K562 (cell line): ENCODE results near the gene COL26A1. TPM values are rescaled to one million over a fixed set of nuclear protein-coding genes. Genes with fewer than 3 reads are reported as not detected.
A peak's percentile ranks its signal among the peaks of the same experiment; 100 is the strongest.

ENCODE experiments used
- CCAR2 ChIP-seq: fragments of 200-400 bp; formaldehyde crosslinking; IDR thresholded peaks from 2 replicates; pipeline ENCODE4 v1.6.1; 2017; ENCODE audit warnings: mild to moderate bottlenecking, low read depth, low read length
- E2F6 ChIP-seq, 2 experiments: IDR thresholded peaks; 2 replicates each; pipeline ENCODE4 v1.6.1; 2011; ENCODE audit warnings: borderline replicate concordance in 1 of 2, control low read depth in 1 of 2, low read depth in 1 of 2, low read length in 1 of 2, mild to moderate bottlenecking in 1 of 2, mixed read lengths in 1 of 2, moderate library complexity in 1 of 2; ENCODE audit not compliant: insufficient read depth in 1 of 2, insufficient read length in 1 of 2, poor library complexity in 1 of 2, severe bottlenecking in 1 of 2; ENCODE audit errors: extremely low read depth in 1 of 2
- ESRRB ChIP-seq: fragments of 250-450 bp; sonication (Bioruptor Pico); IDR thresholded peaks from 2 replicates; pipeline ENCODE4 v1.5.0; 2020; ENCODE audit warnings: mild to moderate bottlenecking, moderate library complexity, borderline replicate concordance
- MNT ChIP-seq, 2 experiments: fragments of 450-650 bp; conservative IDR thresholded peaks; 2 replicates each; pipeline ENCODE4 v1.6.1; 2017; ENCODE audit warnings: mild to moderate bottlenecking in 2 of 2, moderate library complexity in 2 of 2
- RBFOX2 ChIP-seq: fragments of 200-400 bp; formaldehyde crosslinking; IDR thresholded peaks from 2 replicates; pipeline ENCODE4 v1.6.1; 2017; ENCODE audit warnings: low read depth, mild to moderate bottlenecking, low read length, moderate library complexity
- RBM15 ChIP-seq: fragments of 200-400 bp; formaldehyde crosslinking; IDR thresholded peaks from 2 replicates; pipeline ENCODE4 v1.6.1; 2018; ENCODE audit warnings: mild to moderate bottlenecking, low read length, moderate library complexity; ENCODE audit not compliant: insufficient read depth
- ZBTB40 ChIP-seq, 2 experiments: fragments of 450-650 bp in 1 of 2; sonication (generic) in 1 of 2; formaldehyde crosslinking in 1 of 2; IDR thresholded peaks; 2 replicates each; pipeline versions ENCODE4 v1.7.1 to v1.9.0; 2016 to 2022; ENCODE audit warnings: inconsistent platforms in 1 of 2, mild to moderate bottlenecking in 1 of 2, missing genetic modification reagents in 1 of 2
- ZNF124 ChIP-seq: sonication (generic); formaldehyde crosslinking; IDR thresholded peaks from 2 replicates; pipeline ENCODE4 v1.8.1; 2022; ENCODE audit warnings: missing genetic modification reagents
- ZNF23 ChIP-seq: fragments of 250-450 bp; sonication (Bioruptor Pico); IDR thresholded peaks from 2 replicates; pipeline ENCODE4 v1.4.0; 2020; ENCODE audit warnings: mild to moderate bottlenecking
- ZNF280A ChIP-seq: fragments of 450-650 bp; IDR thresholded peaks from 2 replicates; pipeline ENCODE4 v1.6.1; 2018; ENCODE audit warnings: mild to moderate bottlenecking, low read depth; ENCODE audit not compliant: partially characterized antibody
- ZNF644 ChIP-seq: fragments of 200-800 bp; sonication (Bioruptor generic); IDR thresholded peaks from 2 replicates; pipeline ENCODE4 v1.6.1; 2016; ENCODE audit warnings: low read depth, missing genetic modification characterization, missing compliant biosample characterization
- polyA plus RNA-seq, 8 experiments: library from polyadenylated mRNA; depleted of rRNA in 4 of 8; stranded (reverse) in 5 of 8; unstranded in 3 of 8; fragments of >200 nt; fragmentation: Nextera tagmentation in 2 of 8; fragmentation: Illumina TruSeq in 1 of 8; extraction: Ambion mirVana in 2 of 8; extraction: Trizol in 1 of 8; gene quantifications; 2 replicates each; pipeline versions ENCODE4 v1.2.1 to v1.2.3, GENCODE V29; 2011 to 2014; ENCODE audit warnings: inconsistent platforms in 1 of 8, missing spikeins in 1 of 8
- total RNA-seq, 7 experiments: library from RNA; depleted of rRNA in 6 of 7; stranded (reverse); fragments of >200 nt in 6 of 7; fragmentation: Illumina TruSeq in 2 of 7; extraction: Trizol in 2 of 7; gene quantifications; 2 replicates each; pipeline versions ENCODE4 v1.2.1 to v1.2.3, GENCODE V29; 2011 to 2021; ENCODE audit warnings: low replicate concordance in 1 of 7

Gene COL26A1
- total and polyA plus RNA-seq, 9 of the 15 experiments (the other 6 are each of a cell fraction or from before 2014, with no cell fraction given) = 0.04 to 0.39 (median 0.07) TPM; not detected in 5

- no peak for TF ChIP-seq ZNF280A
- TF ChIP-seq RBM15 = no peak
- TF ChIP-seq ZBTB40 (IDR thresholded peaks at IDR 0.05) = peak; percentile 80
- TF ChIP-seq ZBTB40 (CRISPR knock-in tag; IDR thresholded peaks at IDR 0.05) = no peak
- no peak for TF ChIP-seq CCAR2
- TF ChIP-seq MNT (conservative IDR thresholded peaks at IDR 0.05) = 0 out of 4 replicates have a peak, but pooled peaks of 1 of the 2 experiments have one; percentile 50
- TF ChIP-seq ZNF644 (tag) = no peak; the same call in 1 of the 2 replicates
- no peak for TF ChIP-seq ZNF23 (CRISPR knock-in tag)
- TF ChIP-seq RBFOX2 = peak; percentile 83
- no peak for TF ChIP-seq ESRRB
- no peak for TF ChIP-seq ZNF124 (CRISPR knock-in tag)
- peak in 1 of 2 experiments; percentile 17 for TF ChIP-seq E2F6 (IDR thresholded peaks at IDR 0.05; ENCODE audit: borderline replicate concordance in 1 of 2, extremely low read depth in 1 of 2, insufficient read depth in 1 of 2, insufficient read length in 1 of 2, low read depth in 1 of 2, low read length in 1 of 2, poor library complexity in 1 of 2, severe bottlenecking in 1 of 2)
These were observed 40.9 kb upstream of the COL26A1 start, which contains the start of gene IFT22 (continued) for GRCh38 chr7:101321491-101322401.
